WTC11 (cell line): ENCODE data around the gene INHBB.

Source experiments
- ATF3 ChIP-seq: sonication (generic); formaldehyde crosslinking; conservative IDR thresholded peaks from 2 replicates; pipeline ENCODE4 v1.8.1; 2022; ENCODE audit warnings: mild to moderate bottlenecking, missing genetic modification reagents
- ESRRA ChIP-seq: sonication (generic); formaldehyde crosslinking; IDR thresholded peaks from 2 replicates; pipeline ENCODE4 v1.8.1; 2022; ENCODE audit warnings: mild to moderate bottlenecking, missing genetic modification reagents, borderline replicate concordance
- NR2C2 ChIP-seq: sonication (generic); formaldehyde crosslinking; IDR thresholded peaks from 2 replicates; pipeline ENCODE4 v1.8.0; 2022; ENCODE audit warnings: mild to moderate bottlenecking, missing genetic modification reagents
- PRRX2 ChIP-seq: fragments of 250-450 bp; sonication (Bioruptor Pico); IDR thresholded peaks from 2 replicates; pipeline ENCODE4 v1.8.0; 2021; ENCODE audit warnings: mild to moderate bottlenecking
- SP1 ChIP-seq: sonication (generic); formaldehyde crosslinking; conservative IDR thresholded peaks from 2 replicates; pipeline ENCODE4 v1.8.1; 2022; ENCODE audit warnings: missing genetic modification reagents
- ZNF232 ChIP-seq: sonication (generic); formaldehyde crosslinking; IDR thresholded peaks from 2 replicates; pipeline ENCODE4 v1.8.0; 2022; ENCODE audit warnings: mild to moderate bottlenecking, missing genetic modification reagents
- TF ChIP-seq, protein P1 (sequence below): fragments of 200-600 bp; IDR thresholded peaks from 2 replicates; pipeline ENCODE4 v1.8.0; 2022; ENCODE audit warnings: antibody characterized with exemption
- TF ChIP-seq, protein P2 (sequence below): sonication (generic); formaldehyde crosslinking; IDR thresholded peaks from 2 replicates; pipeline ENCODE4 v1.8.0; 2022; ENCODE audit warnings: mild to moderate bottlenecking, missing genetic modification reagents
- TF ChIP-seq, protein P3 (sequence below): sonication (generic); formaldehyde crosslinking; IDR thresholded peaks from 2 replicates; pipeline ENCODE4 v1.8.0; 2022; ENCODE audit warnings: mild to moderate bottlenecking, missing genetic modification reagents

- no peak for TF ChIP-seq ESRRA (CRISPR knock-in tag)
- TF ChIP-seq, protein P1, sequence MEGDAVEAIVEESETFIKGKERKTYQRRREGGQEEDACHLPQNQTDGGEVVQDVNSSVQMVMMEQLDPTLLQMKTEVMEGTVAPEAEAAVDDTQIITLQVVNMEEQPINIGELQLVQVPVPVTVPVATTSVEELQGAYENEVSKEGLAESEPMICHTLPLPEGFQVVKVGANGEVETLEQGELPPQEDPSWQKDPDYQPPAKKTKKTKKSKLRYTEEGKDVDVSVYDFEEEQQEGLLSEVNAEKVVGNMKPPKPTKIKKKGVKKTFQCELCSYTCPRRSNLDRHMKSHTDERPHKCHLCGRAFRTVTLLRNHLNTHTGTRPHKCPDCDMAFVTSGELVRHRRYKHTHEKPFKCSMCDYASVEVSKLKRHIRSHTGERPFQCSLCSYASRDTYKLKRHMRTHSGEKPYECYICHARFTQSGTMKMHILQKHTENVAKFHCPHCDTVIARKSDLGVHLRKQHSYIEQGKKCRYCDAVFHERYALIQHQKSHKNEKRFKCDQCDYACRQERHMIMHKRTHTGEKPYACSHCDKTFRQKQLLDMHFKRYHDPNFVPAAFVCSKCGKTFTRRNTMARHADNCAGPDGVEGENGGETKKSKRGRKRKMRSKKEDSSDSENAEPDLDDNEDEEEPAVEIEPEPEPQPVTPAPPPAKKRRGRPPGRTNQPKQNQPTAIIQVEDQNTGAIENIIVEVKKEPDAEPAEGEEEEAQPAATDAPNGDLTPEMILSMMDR, result no peak
- TF ChIP-seq, protein P2, sequence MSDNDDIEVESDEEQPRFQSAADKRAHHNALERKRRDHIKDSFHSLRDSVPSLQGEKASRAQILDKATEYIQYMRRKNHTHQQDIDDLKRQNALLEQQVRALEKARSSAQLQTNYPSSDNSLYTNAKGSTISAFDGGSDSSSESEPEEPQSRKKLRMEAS (CRISPR knock-in tag), result no peak
- no peak for TF ChIP-seq ZNF232 (CRISPR knock-in tag)
- TF ChIP-seq PRRX2 (CRISPR knock-in tag), result no peak
- TF ChIP-seq ATF3 (CRISPR knock-in tag), result no peak
- TF ChIP-seq NR2C2 (CRISPR knock-in tag), result no peak
- TF ChIP-seq SP1, result no peak
- TF ChIP-seq, protein P3, sequence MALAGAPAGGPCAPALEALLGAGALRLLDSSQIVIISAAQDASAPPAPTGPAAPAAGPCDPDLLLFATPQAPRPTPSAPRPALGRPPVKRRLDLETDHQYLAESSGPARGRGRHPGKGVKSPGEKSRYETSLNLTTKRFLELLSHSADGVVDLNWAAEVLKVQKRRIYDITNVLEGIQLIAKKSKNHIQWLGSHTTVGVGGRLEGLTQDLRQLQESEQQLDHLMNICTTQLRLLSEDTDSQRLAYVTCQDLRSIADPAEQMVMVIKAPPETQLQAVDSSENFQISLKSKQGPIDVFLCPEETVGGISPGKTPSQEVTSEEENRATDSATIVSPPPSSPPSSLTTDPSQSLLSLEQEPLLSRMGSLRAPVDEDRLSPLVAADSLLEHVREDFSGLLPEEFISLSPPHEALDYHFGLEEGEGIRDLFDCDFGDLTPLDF, result no peak
These were observed 54.6 kb downstream of the INHBB start for GRCh38 chr2:120400551-120400950.
